A172 (cell line): ENCODE data around the gene ISM1. TPM values are rescaled to one million over a fixed set of nuclear protein-coding genes. Genes with fewer than 3 reads are reported as not detected.

Experiments
- DNase-seq: peaks from one replicate; pipeline ENCODE4 v3.0.0-alpha.2; 2015; ENCODE audit warnings: low spot score
- total RNA-seq: library from RNA; depleted of rRNA; stranded (reverse); fragments of >200 nt; shearing (Covaris generic); gene quantifications from 2 replicates; pipeline ENCODE4 v1.2.3, GENCODE V29; 2014

Gene ISM1
- total RNA-seq, 1 experiment from 2014 or later = not detected

DNA sequence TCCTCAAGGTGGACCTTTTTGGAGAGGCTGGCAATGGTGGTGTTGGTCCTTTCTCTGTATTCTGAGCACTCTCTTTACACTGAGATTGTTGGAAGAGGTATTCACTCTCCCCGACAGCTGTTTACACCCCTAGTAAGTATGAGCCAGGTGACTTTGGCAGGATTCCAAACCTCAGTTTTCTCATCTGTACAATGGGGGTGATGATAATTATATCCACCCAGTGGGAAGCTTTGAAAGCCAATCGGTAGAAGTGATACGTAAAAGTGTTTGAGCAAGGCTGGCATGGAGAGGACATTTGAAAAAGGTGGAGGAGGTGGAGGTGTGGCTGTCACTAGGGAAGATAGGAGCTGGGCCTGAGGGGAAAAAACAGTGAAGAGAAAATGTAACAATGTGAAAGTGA lies 35.5 kb downstream of the ISM1 start:
- no peak for DNase-seq

GRCh38 chr20:13259921-13260320 lies 38.8 kb downstream of the ISM1 start:
- DNase-seq = no peak

GRCh38 chr20:13260650-13261279 lies 39.7 kb downstream of the ISM1 start:
- no peak for DNase-seq

DNA sequence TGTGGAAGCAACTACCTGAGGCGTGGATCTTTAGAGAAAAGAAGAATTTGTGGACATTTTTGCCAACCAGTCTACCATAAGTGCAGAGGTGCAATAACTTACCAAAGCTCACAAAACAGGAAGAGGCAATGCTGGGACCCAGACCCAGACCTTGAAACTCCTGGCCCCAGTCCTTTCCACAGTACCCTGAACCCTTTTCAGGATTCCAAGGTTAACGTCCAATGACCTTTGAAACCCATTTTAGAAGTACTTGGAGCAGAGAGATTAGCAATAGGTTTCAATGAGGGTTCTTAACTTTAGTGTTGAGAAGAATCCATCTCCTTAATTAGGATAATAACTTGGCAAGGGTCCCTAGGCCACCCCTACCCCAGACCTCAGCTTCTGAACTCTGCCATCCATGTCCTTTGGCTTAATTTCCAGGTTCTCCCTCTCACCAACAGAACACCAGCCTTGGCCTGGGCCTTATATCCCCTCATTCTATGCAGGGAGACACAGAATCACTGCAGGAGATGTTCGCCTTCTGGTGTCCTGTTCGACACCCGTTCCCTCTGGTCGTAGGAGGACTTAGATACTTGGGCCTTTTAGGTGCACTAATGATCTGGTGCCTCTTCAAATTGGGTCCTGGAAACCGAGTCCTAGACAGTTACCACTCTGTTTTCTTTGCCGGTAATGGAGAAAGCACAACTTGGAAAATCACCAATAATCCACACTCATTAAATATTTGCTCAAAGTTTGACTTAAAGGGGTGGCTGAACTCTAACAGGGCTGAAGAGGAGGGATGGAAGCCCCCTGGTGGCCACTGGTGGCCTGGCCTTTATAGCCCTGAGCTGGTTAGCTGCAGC lies 40.6 kb downstream of the ISM1 start:
- peak; percentile 39 for DNase-seq

DNA sequence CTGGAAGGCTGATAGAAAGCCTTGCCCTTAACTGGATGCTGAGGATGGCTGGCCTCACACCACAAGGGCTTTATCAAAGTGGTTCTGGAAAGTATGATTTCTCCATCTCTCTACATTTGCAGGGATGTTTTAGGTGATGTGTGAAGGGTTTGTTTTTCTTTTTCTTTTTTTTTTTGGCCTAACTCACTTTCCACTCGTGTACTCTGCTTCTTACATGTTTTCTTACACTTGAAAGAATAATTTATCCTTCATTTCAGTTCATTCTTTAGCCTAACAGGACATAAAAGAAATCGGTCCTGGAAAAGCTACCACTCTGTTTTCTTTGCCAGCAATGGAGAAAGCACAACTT lies 41.2 kb downstream of the ISM1 start:
- no peak for DNase-seq

DNA sequence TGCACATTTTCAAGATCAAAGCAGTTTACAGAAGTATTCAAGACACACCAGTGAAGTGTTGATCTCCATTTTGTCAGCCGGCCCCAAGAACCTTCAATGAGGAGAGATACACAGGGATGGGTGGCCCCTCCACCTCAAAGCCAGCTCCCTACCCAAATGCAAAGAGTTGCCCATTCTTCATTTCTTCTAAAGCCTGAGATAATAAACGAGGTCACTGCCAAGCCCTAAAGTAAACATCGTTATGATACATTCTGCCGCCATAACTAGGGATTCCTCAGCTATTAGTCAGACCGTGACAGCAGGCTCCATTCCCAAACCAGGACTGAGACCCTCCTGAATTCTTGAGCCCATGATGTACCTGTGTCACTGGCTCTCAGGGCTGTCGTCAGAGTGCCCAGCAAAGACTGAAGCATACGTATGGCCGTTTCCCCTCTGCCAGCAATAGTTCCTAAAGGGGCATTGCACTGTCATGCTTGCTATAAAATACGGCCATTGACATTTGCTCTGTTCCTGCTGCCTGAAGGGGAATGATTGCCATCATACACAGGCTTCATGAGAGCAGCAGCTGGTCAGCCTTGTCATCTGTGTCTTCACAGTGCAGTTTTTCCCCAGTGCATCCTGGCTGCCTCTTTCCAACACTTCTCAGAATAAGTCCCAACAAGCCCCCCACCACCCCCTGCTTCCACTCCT lies 41.7 kb downstream of the ISM1 start:
- DNase-seq = peak; percentile 7

- DNase-seq = no peak
Measured at GRCh38 chr20:13263451-13263850, 42.4 kb downstream of the ISM1 start.

- no peak for DNase-seq
Measured at GRCh38 chr20:13264907-13265306, 43.8 kb downstream of the ISM1 start.

GRCh38 chr20:13265941-13266340 lies 44.9 kb downstream of the ISM1 start:
- DNase-seq = no peak

DNA sequence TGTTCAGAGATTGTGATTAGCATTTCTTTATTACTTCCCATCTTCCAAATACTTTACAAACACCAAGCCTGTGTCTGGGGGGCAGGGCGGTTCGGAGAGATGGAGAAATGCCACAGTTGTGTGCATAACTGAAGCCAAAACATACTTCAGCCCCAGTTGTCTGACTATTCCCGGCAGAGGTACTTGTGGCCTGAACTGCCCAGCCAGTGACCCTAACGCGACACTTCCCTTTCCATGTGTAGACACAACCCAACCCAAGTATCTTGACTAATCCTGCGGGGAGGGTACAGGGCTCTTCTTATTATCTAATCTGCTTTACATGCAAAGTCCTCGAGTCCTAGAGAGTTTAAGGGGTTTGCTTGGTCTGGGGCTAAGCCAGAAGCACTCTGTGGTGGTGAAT lies 46.2 kb downstream of the ISM1 start:
- DNase-seq = no peak

GRCh38 chr20:13268953-13269352 lies 47.9 kb downstream of the ISM1 start:
- DNase-seq = no peak

GRCh38 chr20:13270211-13270610 lies 49.1 kb downstream of the ISM1 start:
- DNase-seq = no peak

DNA sequence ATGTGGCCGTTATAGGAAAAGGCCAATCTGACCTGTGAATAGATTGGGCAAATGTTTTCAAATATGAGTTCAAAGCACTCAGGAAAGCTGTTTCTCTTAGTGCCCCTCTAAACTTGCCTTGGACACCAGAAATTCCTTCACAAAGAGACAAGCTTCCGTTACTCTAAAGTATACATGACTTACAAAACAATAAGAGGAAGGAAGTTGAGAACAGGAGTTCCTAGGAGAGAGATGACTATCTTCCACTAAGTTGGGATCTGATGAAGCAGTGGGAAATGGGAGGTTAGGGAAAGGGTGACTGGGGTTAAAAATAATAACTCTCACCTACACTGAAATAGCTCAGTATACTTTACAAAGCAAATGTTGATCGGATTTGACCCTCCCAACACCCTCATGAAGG lies 50.0 kb downstream of the ISM1 start:
- no peak for DNase-seq

DNA sequence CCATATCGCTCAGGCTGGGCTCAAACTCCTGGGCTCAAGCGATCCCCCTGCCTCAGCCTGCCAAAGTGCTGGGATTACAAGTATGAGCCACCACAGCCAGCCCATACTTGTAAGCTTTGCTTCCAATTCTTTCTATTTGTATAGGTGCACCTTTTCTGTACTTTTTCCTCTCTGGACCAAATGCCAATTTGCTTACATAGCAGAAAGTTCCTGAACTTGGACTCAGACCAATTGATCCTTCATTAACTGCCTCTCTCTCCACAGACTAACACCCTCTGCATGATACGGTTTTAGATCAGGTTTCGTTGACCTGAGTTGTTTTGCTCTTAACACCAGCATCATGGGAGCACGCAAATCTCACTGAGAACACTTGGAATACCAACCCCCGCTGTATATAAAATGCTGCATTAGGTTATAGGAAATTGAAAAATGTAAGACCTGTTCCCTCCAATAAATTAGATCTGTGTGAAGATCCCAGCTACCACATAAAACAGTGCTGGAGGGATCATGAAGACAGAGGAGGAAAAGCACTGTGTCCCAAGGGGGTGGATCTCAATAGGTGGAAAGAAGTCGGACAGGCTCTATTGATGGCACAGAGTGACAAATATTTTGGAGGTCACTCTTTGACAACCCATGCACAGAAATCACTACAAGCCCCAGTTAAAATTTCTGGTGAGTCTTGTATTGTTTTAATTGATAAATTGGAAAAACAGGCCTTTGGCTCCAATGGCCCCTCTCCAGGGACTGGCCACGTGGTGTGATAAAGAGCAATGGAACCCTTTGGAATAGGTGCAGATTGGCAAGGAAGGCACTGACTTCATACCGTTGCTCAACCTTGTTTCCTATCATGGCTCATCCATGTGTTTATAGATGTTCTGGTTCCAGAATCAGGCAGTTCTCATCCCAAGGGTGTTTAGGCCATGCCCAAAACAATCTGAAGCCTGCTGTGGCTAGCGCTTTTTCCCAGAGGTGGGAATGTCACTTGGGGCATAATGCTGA lies 51.2 kb downstream of the ISM1 start:
- DNase-seq = no peak

GRCh38 chr20:13274275-13274861 lies 53.3 kb downstream of the ISM1 start:
- DNase-seq = no peak

DNA sequence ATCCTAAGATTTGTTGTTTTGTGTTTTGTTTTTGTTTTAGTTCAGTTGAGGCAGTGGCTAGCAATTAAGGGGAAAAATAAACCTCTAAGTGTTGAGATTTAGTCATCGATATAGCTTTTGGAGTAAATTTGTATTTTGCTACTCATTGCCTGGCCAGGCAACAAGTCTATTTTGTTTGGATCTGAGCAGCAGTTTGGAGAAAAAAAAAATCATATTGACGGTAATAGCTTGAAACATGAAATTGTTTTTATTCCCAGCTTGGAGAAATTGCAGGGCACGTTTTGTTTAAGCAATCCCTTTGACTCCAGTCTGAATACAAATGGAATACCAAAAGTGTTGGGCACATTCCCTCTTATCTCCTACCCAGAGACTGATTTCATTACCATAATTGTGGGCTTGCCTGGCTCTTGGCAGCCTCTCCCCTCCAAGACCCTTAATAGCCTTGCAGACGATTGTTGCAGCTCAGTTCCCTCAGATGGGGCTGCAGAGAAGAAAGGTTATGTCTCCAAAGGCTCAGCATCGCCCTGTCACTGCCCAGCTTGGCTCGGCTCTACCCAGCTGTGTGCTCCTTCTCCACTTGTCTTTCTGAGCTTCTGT lies 56.0 kb downstream of the ISM1 start:
- no peak for DNase-seq

- no peak for DNase-seq
Measured at GRCh38 chr20:13277663-13278295, 56.7 kb downstream of the ISM1 start.

GRCh38 chr20:13278812-13279570 lies 57.9 kb downstream of the ISM1 start:
- no peak for DNase-seq

GRCh38 chr20:13280609-13281324 lies 59.7 kb downstream of the ISM1 start:
- DNase-seq = no peak
